OCI-LY3 (cell line): Measurements from ENCODE around the gene CLMP.

Experiments
- CTCF ChIP-seq: fragments of 200-600, 300-600 bp; sonication (generic); IDR thresholded peaks from 2 replicates; pipeline ENCODE4 v1.5.1; 2014; ENCODE audit warnings: antibody characterized with exemption, low read length, low read depth
- EZH2phosphoT487 ChIP-seq: fragments of 200-600 bp; shearing (Covaris generic); IDR thresholded peaks from 2 replicates; pipeline ENCODE4 v1.6.1; 2018; ENCODE audit warnings: antibody characterized with exemption, mixed run types, low read depth

- TF ChIP-seq CTCF: no peak
- TF ChIP-seq EZH2phosphoT487: no peak
Measured at GRCh38 chr11:123091506-123091905, 103.5 kb downstream of the CLMP start.
